ENCODE measurements around the gene ACOX2.
"Not testable (repeated sequence)": the region's sequence is repeated elsewhere in the genome, so short reads cannot be mapped to it uniquely, and the experiment has no call there.

The ACOX2 gene

GRCh38 chr3:58530354-58530865 is 6.6 kb downstream of the ACOX2 start:
- H3K36me3 ChIP-seq (replicated peaks): no peaks in the 10 kb centered on the region
- H3K27me3 ChIP-seq (replicated peaks): no peaks in the 10 kb centered on the region
- no peak for TF ChIP-seq CTCF (IDR thresholded peaks at IDR 0.05; ENCODE audit: low read depth, low read length, missing control alignments)
- DNase-seq: no peak
- no peak overlapping the region for H3K27ac ChIP-seq
- H3K4me3 ChIP-seq (ENCODE audit: low read depth, low read length): no peak overlapping the region
- in situ Hi-C loops (cut with HindIII; ENCODE audit: low pct_ligation_motif_present, low sequenced_read_pairs): no loop called here

- Histone ChIP-seq H3K36me3 (replicated peaks) (no peaks in the 10 kb centered on the region), H3K27me3 (replicated peaks) (no peaks in the 10 kb centered on the region), H3K27ac (no peak overlapping the region), H3K4me3 (ENCODE audit: low read depth, low read length) (no peak overlapping the region)
- in situ Hi-C loops (cut with HindIII; ENCODE audit: low pct_ligation_motif_present, low sequenced_read_pairs): no loop called here
- no peak for DNase-seq
- TF ChIP-seq CTCF (IDR thresholded peaks at IDR 0.05; ENCODE audit: low read depth, low read length, missing control alignments): peak; percentile 69
These were observed 7.3 kb downstream of the ACOX2 start for GRCh38 chr3:58529516-58530353.

- TF ChIP-seq CTCF (IDR thresholded peaks at IDR 0.05; ENCODE audit: low read depth, low read length, missing control alignments): no peak
- Histone ChIP-seq H3K36me3 (replicated peaks) (no peaks in the 10 kb centered on the region), H3K27me3 (replicated peaks) (no peaks in the 10 kb centered on the region), H3K27ac (no peak overlapping the region), H3K4me3 (ENCODE audit: low read depth, low read length) (no peak overlapping the region)
- DNase-seq: no peak
- in situ Hi-C loops (cut with HindIII; ENCODE audit: low pct_ligation_motif_present, low sequenced_read_pairs): no loop called here
These were observed 8.4 kb downstream of the ACOX2 start for GRCh38 chr3:58528629-58529028.

- H3K4me3 ChIP-seq (ENCODE audit: low read depth, low read length); H3K36me3 ChIP-seq (replicated peaks); DNase-seq; H3K27me3 ChIP-seq (replicated peaks); in situ Hi-C loops (cut with HindIII; ENCODE audit: low pct_ligation_motif_present, low sequenced_read_pairs); H3K27ac ChIP-seq: not testable (repeated sequence)
These were observed 9.6 kb downstream of the ACOX2 start for GRCh38 chr3:58527440-58527839.

- no peak for TF ChIP-seq CTCF (IDR thresholded peaks at IDR 0.05; ENCODE audit: low read depth, low read length, missing control alignments)
- H3K4me3 ChIP-seq (ENCODE audit: low read depth, low read length): no peak overlapping the region
- no peak overlapping the region for H3K27ac ChIP-seq
- H3K27me3 ChIP-seq (replicated peaks): no peaks in the 10 kb centered on the region
- in situ Hi-C loops (cut with HindIII; ENCODE audit: low pct_ligation_motif_present, low sequenced_read_pairs): no loop called here
- no peaks in the 10 kb centered on the region for H3K36me3 ChIP-seq (replicated peaks)
- peak; percentile 83 for DNase-seq
These were observed 10.5 kb downstream of the ACOX2 start for GRCh38 chr3:58526515-58526957.

- DNase-seq: no peak
- in situ Hi-C loops (cut with HindIII; ENCODE audit: low pct_ligation_motif_present, low sequenced_read_pairs): no loop called here
- Histone ChIP-seq H3K27ac (no peak overlapping the region), H3K36me3 (replicated peaks) (no peaks in the 10 kb centered on the region), H3K4me3 (ENCODE audit: low read depth, low read length) (no peak overlapping the region), H3K27me3 (replicated peaks) (no peaks in the 10 kb centered on the region)
- no peak for TF ChIP-seq CTCF (IDR thresholded peaks at IDR 0.05; ENCODE audit: low read depth, low read length, missing control alignments)
These were observed 12.6 kb downstream of the ACOX2 start for GRCh38 chr3:58524326-58524888.
